ENCODE data around the gene FAT3.

FAT3 gene

DNA sequence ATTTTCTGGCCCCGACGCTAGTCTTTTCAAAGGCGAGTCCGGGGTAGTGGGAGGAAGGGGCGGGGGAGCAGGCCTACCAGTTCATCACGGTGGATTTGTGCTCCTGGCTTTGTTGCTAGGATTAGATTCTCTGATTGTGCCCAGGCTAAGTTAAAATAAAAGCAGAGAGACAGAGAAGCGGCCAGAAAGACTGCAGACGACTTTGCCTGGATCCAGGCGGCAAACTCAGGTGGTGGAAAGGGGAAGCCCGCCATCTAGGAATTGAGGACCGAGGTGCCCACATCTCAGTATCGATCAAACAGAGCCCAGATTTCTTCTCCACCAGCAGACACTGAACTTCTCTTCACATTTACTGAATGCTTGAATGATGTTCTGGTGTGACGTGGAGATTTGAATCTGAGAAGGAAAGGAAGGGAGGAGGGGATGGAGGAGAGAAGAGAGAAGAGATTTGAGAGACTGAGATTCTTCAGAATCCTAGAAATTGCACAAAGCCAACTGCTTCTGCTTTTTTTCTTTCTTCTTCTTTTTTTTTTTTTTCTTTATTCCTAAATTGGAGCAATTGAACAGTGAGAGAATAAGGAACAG, 2.7 kb downstream of the FAT3 start:
- TF ChIP-seq, protein P1, sequence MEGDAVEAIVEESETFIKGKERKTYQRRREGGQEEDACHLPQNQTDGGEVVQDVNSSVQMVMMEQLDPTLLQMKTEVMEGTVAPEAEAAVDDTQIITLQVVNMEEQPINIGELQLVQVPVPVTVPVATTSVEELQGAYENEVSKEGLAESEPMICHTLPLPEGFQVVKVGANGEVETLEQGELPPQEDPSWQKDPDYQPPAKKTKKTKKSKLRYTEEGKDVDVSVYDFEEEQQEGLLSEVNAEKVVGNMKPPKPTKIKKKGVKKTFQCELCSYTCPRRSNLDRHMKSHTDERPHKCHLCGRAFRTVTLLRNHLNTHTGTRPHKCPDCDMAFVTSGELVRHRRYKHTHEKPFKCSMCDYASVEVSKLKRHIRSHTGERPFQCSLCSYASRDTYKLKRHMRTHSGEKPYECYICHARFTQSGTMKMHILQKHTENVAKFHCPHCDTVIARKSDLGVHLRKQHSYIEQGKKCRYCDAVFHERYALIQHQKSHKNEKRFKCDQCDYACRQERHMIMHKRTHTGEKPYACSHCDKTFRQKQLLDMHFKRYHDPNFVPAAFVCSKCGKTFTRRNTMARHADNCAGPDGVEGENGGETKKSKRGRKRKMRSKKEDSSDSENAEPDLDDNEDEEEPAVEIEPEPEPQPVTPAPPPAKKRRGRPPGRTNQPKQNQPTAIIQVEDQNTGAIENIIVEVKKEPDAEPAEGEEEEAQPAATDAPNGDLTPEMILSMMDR (IDR thresholded peaks at IDR 0.05; ENCODE audit: insufficient read depth, low read depth, low read length, missing control alignments) = no peak
- no peak for DNase-seq (ENCODE audit: low read depth)
- H3K4me3 ChIP-seq (ENCODE audit: low read depth, low read length) = no peak overlapping the region

DNA sequence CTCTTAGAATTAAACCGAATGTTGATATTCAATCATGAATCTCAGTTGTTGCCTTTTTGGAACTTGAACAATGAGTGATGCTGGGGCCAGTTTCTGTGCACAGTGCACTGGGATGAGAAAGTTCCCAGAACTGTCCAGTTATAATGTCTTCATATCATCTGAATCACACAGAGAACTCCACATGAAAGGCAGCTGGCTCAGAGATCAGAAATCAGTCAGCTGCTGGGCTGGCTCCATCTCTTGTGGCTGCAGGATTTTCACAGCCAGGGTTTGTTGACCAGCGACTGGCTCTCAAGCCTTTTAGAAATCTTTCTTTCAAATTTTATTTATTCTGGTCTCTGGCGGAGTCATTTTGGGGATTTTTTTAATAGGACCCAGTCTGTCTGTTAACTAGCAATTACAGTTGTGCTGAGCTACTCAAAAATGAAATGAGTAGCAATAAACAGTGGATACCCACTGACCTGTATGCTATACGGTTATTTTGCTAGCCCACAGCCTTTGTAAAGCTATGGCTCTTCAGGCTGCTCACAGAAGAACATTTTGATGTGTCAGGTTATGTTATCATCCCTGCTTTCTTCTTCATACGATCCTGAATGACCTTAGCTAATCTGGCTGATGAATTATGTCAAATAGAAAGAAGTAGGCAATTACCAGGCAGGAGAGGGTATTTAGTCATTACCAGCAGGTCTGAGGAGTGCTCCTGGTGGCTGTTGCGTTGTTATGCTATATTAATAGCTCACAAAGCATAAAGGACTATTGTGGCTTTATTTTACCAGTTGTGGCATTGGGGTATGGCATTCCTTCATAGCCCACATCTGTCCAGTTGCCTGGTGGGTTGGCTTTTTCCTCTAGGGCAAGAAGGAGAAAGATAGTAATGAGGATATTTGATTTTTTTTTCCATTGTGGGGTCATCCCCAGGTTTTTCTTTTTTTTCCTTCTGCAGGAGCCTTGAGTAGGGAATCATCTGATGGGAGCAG, 3.6 kb downstream of the FAT3 start:
- no peak for DNase-seq (ENCODE audit: low read depth)
- TF ChIP-seq, protein P1 (IDR thresholded peaks at IDR 0.05; ENCODE audit: insufficient read depth, low read depth, low read length, missing control alignments) = no peak
- no peak overlapping the region for H3K4me3 ChIP-seq (ENCODE audit: low read depth, low read length)

DNA sequence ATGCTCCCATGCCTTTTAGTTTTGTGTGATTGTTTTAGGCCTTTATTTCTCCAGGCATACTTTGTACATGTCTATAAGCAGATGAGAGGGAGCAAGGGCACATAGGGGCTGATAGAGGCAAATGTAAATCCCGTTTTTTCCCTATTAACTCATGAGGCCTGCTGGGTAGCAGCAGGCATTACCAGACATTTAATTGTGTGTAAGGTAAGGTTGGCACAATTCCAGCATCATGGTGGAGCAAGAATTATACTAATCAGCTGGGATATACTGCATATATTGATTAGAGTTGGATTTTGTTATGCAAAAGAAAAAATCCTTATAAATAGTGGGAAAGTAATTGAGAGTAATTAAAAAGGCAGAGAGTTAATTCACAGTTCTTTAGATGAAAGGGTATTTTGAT, 12.2 kb downstream of the FAT3 start:
- TF ChIP-seq, protein P1 (IDR thresholded peaks at IDR 0.05; ENCODE audit: insufficient read depth, low read depth, low read length, missing control alignments) = no peak
- no peak overlapping the region for H3K4me3 ChIP-seq (ENCODE audit: low read depth, low read length)
- DNase-seq (ENCODE audit: low read depth) = no peak

DNA sequence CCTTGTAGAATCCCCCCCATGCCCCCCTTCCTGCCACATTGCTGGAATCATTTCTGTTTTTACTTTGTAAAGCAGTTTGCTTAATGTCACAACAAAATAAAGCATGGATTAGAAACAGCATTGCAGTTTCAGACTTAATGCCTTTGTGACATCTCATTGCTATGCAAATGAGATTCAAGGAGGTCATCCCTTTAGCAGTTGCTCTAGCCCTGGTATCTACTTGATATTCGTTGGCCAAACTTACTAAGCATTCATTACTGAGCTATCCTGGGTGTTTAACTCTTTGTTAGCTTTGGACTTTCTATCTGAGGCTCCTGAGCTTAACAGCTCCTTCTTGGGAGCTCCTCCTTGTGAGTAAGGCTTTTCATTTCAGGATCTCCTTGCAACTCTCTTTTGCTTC, 16.3 kb downstream of the FAT3 start:
- DNase-seq (ENCODE audit: low read depth) = no peak
- TF ChIP-seq, protein P1 (IDR thresholded peaks at IDR 0.05; ENCODE audit: insufficient read depth, low read depth, low read length, missing control alignments) = no peak
- no peak overlapping the region for H3K4me3 ChIP-seq (ENCODE audit: low read depth, low read length)

DNA sequence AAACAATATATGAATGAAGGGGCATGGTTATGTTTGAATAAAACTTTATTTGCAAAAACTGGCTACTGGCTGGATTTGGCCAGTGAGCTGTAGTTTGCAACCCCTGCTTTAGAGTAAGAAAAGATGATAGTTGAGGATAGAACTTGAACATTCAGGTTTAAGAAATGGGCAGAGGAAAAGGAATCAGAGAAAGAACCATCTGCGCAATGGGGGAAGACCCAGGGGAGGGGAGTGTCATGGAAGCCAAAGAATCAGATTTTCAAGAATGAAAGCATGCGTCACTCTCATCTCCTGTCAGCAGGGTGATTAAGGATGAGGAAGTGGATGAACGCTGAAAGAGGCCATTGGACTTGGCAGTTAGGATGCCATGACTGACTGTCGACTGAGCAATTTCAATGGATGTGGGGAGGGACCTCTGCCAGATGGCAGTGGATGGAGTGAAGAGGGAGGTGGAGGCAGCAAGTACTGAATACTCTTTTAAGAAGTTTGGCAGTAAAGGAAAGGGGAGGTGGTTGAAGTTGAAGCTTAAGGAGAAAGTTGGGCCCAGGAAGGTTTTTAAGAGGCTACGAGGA, 21.2 kb downstream of the FAT3 start:
- H3K4me3 ChIP-seq (ENCODE audit: low read depth, low read length) = no peak overlapping the region
- no peak for DNase-seq (ENCODE audit: low read depth)
- TF ChIP-seq, protein P1 (IDR thresholded peaks at IDR 0.05; ENCODE audit: insufficient read depth, low read depth, low read length, missing control alignments) = no peak

DNA sequence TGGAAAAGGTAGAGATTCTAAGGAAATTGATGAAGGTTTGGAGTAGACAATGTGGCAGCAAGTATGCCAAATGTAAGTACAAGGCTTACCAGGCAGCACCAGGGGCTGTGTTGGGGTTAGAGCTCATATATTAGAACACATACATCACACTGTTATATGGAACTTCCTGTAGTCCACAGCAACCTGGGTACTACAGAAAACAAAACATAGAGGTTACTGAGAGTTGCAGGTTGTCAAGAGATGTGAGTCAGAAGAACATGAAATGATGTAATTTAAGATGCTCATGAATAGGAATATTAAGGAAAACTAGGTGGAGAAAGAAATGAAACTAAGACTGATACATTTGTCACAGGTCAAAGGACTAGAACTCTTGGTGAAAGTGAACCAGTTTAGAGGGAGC, 22.0 kb downstream of the FAT3 start:
- H3K4me3 ChIP-seq (ENCODE audit: low read depth, low read length) = no peak overlapping the region
- no peak for DNase-seq (ENCODE audit: low read depth)
- TF ChIP-seq, protein P1 (IDR thresholded peaks at IDR 0.05; ENCODE audit: insufficient read depth, low read depth, low read length, missing control alignments) = no peak

Measured in GM12865 (cell line).